SH-SY5Y (cell line): Measurements from ENCODE around the gene IQSEC3.

Experiments used
- GATA2 ChIP-seq: IDR thresholded peaks from 2 replicates; pipeline ENCODE4 v1.6.1; 2011; ENCODE audit warnings: mild to moderate bottlenecking, low read depth, low read length
- GATA3 ChIP-seq: IDR thresholded peaks from 2 replicates; pipeline ENCODE4 v1.6.1; 2011; ENCODE audit warnings: low read depth, mild to moderate bottlenecking, low read length, moderate library complexity

DNA sequence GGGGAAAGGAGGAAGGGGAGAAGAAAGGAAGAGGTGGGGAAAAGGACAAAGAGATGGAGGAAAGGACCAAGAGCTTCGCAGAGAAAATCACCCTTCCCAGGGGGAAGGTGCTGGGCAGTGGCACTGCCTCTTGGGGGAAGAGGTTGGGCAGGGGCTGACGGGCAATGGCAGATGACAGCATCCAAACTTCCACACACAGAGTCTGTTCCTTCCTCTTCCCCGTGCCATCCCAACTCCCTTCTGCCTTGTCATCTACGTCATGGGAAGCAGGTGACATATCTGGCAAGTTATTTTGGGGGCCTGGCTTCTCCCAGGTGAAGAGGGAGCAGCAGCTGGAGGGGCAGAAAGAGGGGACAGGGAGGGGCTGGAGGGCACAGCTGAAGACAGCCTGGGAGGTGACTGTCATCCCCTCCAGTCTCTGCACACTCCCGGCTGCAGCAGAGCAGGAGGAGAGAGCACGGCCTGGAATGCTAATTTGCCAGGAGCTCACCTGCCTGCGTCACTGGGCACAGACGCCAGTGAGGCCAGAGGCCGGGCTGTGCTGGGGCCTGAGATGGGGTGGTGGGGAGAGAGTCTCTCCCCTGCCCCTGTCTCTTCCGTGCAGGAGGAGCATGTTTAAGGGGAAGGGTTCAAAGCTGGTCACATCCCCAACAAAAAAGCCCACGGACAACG, 43.9 kb upstream of the IQSEC3 start:
- TF ChIP-seq GATA2 (no peak), GATA3 (no peak)
